HepG2 (cell line): ENCODE data around the gene AGRN. TPM values are rescaled to one million over a fixed set of nuclear protein-coding genes. Genes with fewer than 3 reads are reported as not detected.

Experiments used
- AHR ChIP-seq: IDR thresholded peaks from 2 replicates; pipeline ENCODE4 v1.6.1; 2018; ENCODE audit warnings: missing genetic modification reagents, missing compliant biosample characterization
- ATF2 ChIP-seq: sonication (generic); formaldehyde crosslinking; IDR thresholded peaks from 2 replicates; pipeline ENCODE4 v1.4.0; 2020; ENCODE audit warnings: missing genetic modification reagents
- CREB1 ChIP-seq, 2 experiments: fragments of 450-650 bp in 1 of 2; IDR thresholded peaks; 2 replicates each; pipeline ENCODE4 v1.6.1; 2016 to 2017; ENCODE audit warnings: control low read depth in 1 of 2, mild to moderate bottlenecking in 1 of 2, missing compliant biosample characterization in 1 of 2, missing genetic modification characterization in 1 of 2
- ETV6 ChIP-seq: sonication (generic); formaldehyde crosslinking; conservative IDR thresholded peaks from 2 replicates; pipeline ENCODE4 v1.4.0; 2020; ENCODE audit warnings: missing genetic modification reagents
- FOXC1 ChIP-seq: sonication (generic); formaldehyde crosslinking; IDR thresholded peaks from 2 replicates; pipeline ENCODE4 v1.8.0; 2022; ENCODE audit warnings: mild to moderate bottlenecking, missing genetic modification reagents, borderline replicate concordance
- GFI1 ChIP-seq: sonication (generic); formaldehyde crosslinking; IDR thresholded peaks from 2 replicates; pipeline ENCODE4 v1.5.0; 2020; ENCODE audit warnings: missing genetic modification reagents, mild to moderate bottlenecking, borderline replicate concordance
- HIVEP1 ChIP-seq: sonication (generic); formaldehyde crosslinking; IDR thresholded peaks from 2 replicates; pipeline ENCODE4 v1.4.0; 2020; ENCODE audit warnings: mild to moderate bottlenecking, missing genetic modification reagents
- IKZF5 ChIP-seq: IDR thresholded peaks from 2 replicates; pipeline ENCODE4 v1.6.1; 2018; ENCODE audit warnings: missing genetic modification reagents, mild to moderate bottlenecking, missing compliant biosample characterization
- NRL ChIP-seq: sonication (generic); formaldehyde crosslinking; IDR thresholded peaks from 2 replicates; pipeline ENCODE4 v1.5.0; 2020; ENCODE audit warnings: missing genetic modification reagents, mild to moderate bottlenecking, moderate library complexity, borderline replicate concordance
- PBX3 ChIP-seq: sonication (generic); formaldehyde crosslinking; IDR thresholded peaks from 2 replicates; pipeline ENCODE4 v1.8.1; 2023; ENCODE audit warnings: missing genetic modification reagents, inconsistent platforms, borderline replicate concordance
- RBAK ChIP-seq: sonication (generic); formaldehyde crosslinking; IDR thresholded peaks from 2 replicates; pipeline ENCODE4 v1.5.1; 2020; ENCODE audit warnings: mild to moderate bottlenecking, missing genetic modification reagents
- RFX1 ChIP-seq: fragments of 450-650 bp; IDR thresholded peaks from 2 replicates; pipeline ENCODE4 v1.6.1; 2017
- SMYD3 ChIP-seq: sonication (generic); formaldehyde crosslinking; IDR thresholded peaks from 2 replicates; pipeline ENCODE4 v1.8.1; 2023; ENCODE audit warnings: mild to moderate bottlenecking, missing genetic modification reagents
- TBX3 ChIP-seq: fragments of 450-650 bp; IDR thresholded peaks from 2 replicates; pipeline ENCODE4 v1.6.1; 2017; ENCODE audit warnings: antibody characterized with exemption, mild to moderate bottlenecking, inconsistent platforms, borderline replicate concordance
- THAP11 ChIP-seq: IDR thresholded peaks from 2 replicates; pipeline ENCODE4 v1.6.1; 2016; ENCODE audit warnings: missing biosample characterization, missing genetic modification reagents
- ZFP36L2 ChIP-seq: sonication (generic); formaldehyde crosslinking; IDR thresholded peaks from 2 replicates; pipeline ENCODE4 v1.4.0; 2020; ENCODE audit warnings: missing genetic modification reagents
- ZNF136 ChIP-seq: sonication (generic); formaldehyde crosslinking; IDR thresholded peaks from 2 replicates; pipeline ENCODE4 v1.8.1; 2022; ENCODE audit warnings: low read depth, mild to moderate bottlenecking, moderate library complexity, missing genetic modification reagents
- ZNF18 ChIP-seq: sonication (generic); formaldehyde crosslinking; IDR thresholded peaks from 2 replicates; pipeline ENCODE4 v1.8.0; 2022; ENCODE audit warnings: mild to moderate bottlenecking, missing genetic modification reagents; ENCODE audit not compliant: insufficient replicate concordance
- ZNF232 ChIP-seq: sonication (generic); formaldehyde crosslinking; IDR thresholded peaks from 2 replicates; pipeline ENCODE4 v1.4.0; 2020; ENCODE audit warnings: missing genetic modification reagents, borderline replicate concordance
- ZNF44 ChIP-seq: sonication (generic); formaldehyde crosslinking; IDR thresholded peaks from 2 replicates; pipeline ENCODE4 v1.5.1; 2020; ENCODE audit warnings: mild to moderate bottlenecking, missing genetic modification reagents
- ZNF569 ChIP-seq: sonication (generic); formaldehyde crosslinking; IDR thresholded peaks from 2 replicates; pipeline ENCODE4 v1.5.0; 2020; ENCODE audit warnings: mild to moderate bottlenecking, missing genetic modification reagents, moderate library complexity, borderline replicate concordance
- ZNF737 ChIP-seq: sonication (generic); formaldehyde crosslinking; IDR thresholded peaks from 2 replicates; pipeline ENCODE4 v1.5.0; 2020; ENCODE audit warnings: missing genetic modification reagents, mild to moderate bottlenecking, borderline replicate concordance
- ZNF766 ChIP-seq: sonication (generic); formaldehyde crosslinking; IDR thresholded peaks from 2 replicates; pipeline ENCODE4 v1.5.0; 2020; ENCODE audit warnings: missing genetic modification reagents, borderline replicate concordance
- ZNF782 ChIP-seq: sonication (generic); formaldehyde crosslinking; IDR thresholded peaks from 2 replicates; pipeline ENCODE4 v1.4.0; 2020; ENCODE audit warnings: missing genetic modification reagents, mild to moderate bottlenecking, borderline replicate concordance
- polyA plus RNA-seq, 8 experiments: library from polyadenylated mRNA; depleted of rRNA in 3 of 8; stranded (reverse) in 7 of 8; unstranded in 1 of 8; fragments of >200 nt; fragmentation: Illumina TruSeq in 4 of 8; extraction: Trizol in 4 of 8; gene quantifications; 2 replicates each; pipeline versions ENCODE4 v1.2.1 to v1.2.3, GENCODE V29; 2011 to 2016; ENCODE audit warnings: low read depth in 4 of 8, missing spikeins in 1 of 8, mixed read lengths in 1 of 8; ENCODE audit not compliant: insufficient read depth in 1 of 8
- total RNA-seq, 5 experiments: library from RNA; depleted of rRNA; stranded (reverse); fragments of >200 nt; fragmentation: Illumina TruSeq; extraction: Trizol; gene quantifications; 2 replicates each; pipeline ENCODE4 v1.2.3, GENCODE V29; 2016; ENCODE audit warnings: low read depth in 1 of 5

Gene AGRN
- total and polyA plus RNA-seq, 2 of the 13 experiments (the other 11 are each of a cell fraction or from before 2014, with no cell fraction given), result 29.8 to 65.2 TPM

- TF ChIP-seq IKZF5 (CRISPR knock-in tag) (no peak), ZNF232 (CRISPR knock-in tag) (no peak), GFI1 (CRISPR knock-in tag) (no peak), ZNF136 (no peak), THAP11 (CRISPR knock-in tag) (peak; percentile 59; the same call in 1 of the 2 replicates), ZNF782 (0 out of 2 replicates have a peak, but pooled peaks have one; percentile 25), ZNF766 (CRISPR knock-in tag) (no peak), NRL (no peak; the same call in 1 of the 2 replicates), RBAK (no peak), TBX3 (0 out of 2 replicates have a peak, but pooled peaks have one; percentile 15), AHR (no peak), CREB1 (IDR thresholded peaks at IDR 0.05) (peak; percentile 61), CREB1 (CRISPR knock-in tag; IDR thresholded peaks at IDR 0.05) (peak; percentile 62; the same call in 1 of the 2 replicates), ZNF737 (CRISPR knock-in tag) (no peak), ATF2 (CRISPR knock-in tag) (0 out of 2 replicates have a peak, but pooled peaks have one; percentile 20), SMYD3 (CRISPR knock-in tag) (no peak), ZFP36L2 (CRISPR knock-in tag) (no peak), ZNF18 (CRISPR knock-in tag) (no peak), HIVEP1 (peak; percentile 99), FOXC1 (CRISPR knock-in tag) (peak; percentile 80; the same call in 1 of the 2 replicates), PBX3 (CRISPR knock-in tag) (no peak), ZNF569 (CRISPR knock-in tag) (no peak), ZNF44 (CRISPR knock-in tag) (0 out of 2 replicates have a peak, but pooled peaks have one; percentile 47), RFX1 (no peak), ETV6 (CRISPR knock-in tag) (no peak)
These were observed 44.3 kb downstream of the AGRN start (continued) for GRCh38 chr1:1063945-1064831.
